ENCODE data around the gene OSBPL2. TPM values are rescaled to one million over a fixed set of nuclear protein-coding genes. Genes with fewer than 3 reads are reported as not detected.

Gene OSBPL2
- total and polyA plus RNA-seq, 2 donors (not counting 1 experiment from before 2014, with no cell fraction given) = 28.1 to 74.3 TPM

- H3K27me3 Mint-ChIP-seq = no peaks in the 10 kb centered on the region
- H3K4me3 Mint-ChIP-seq = no peak overlapping the region
- no peak for ATAC-seq (ENCODE audit: low read depth)
- Histone ChIP-seq H2AFZ (ENCODE audit: insufficient read depth, low read depth, low read length, poor library complexity, severe bottlenecking) (no peak overlapping the region), H3K4me1 (ENCODE audit: control insufficient read depth in 2 of 2, insufficient read depth in 2 of 2, low read length in 2 of 2) (no peaks in the 10 kb centered on the region), H3K4me3 (ENCODE audit: control extremely low read depth in 1 of 5, extremely low read depth in 1 of 5, insufficient read depth in 1 of 5, low read depth in 2 of 5, low read length in 4 of 5) (no peak overlapping the region), H3K4me2 (replicated peaks; ENCODE audit: low read depth, low read length, poor library complexity, severe bottlenecking) (no peak overlapping the region), H3K36me3 (replicated peaks in 1 of 2; ENCODE audit: control extremely low read depth in 1 of 2, control insufficient read depth in 1 of 2, extremely low read depth in 1 of 2, insufficient read depth in 2 of 2, low read length in 1 of 2) (peaks cover 0 to 16% of the 10 kb centered on the region in 2 experiments), H3K9me3 (ENCODE audit: control extremely low read depth in 1 of 3, control insufficient read depth in 2 of 3, insufficient read depth in 1 of 3, low read length in 2 of 3) (no peaks in the 10 kb centered on the region), H3K79me2 (ENCODE audit: control insufficient read depth, insufficient read depth, low read length) (no peaks in the 10 kb centered on the region), H4K20me1 (ENCODE audit: control insufficient read depth, insufficient read depth, low read length, poor library complexity, severe bottlenecking) (no peaks in the 10 kb centered on the region), H3K27me3 (replicated peaks in 1 of 4; ENCODE audit: control extremely low read depth in 1 of 4, control insufficient read depth in 3 of 4, insufficient read depth in 4 of 4, low read length in 3 of 4) (no peaks in the 10 kb centered on the region), H3K9ac (ENCODE audit: low read length) (no peak overlapping the region), H3K27ac (ENCODE audit: low read length in 2 of 2) (no peak overlapping the region)
- no peaks in the 10 kb centered on the region for H3K9me3 Mint-ChIP-seq (ENCODE audit: insufficient read depth)
- TF ChIP-seq EZH2 (IDR thresholded peaks at IDR 0.05; ENCODE audit: borderline replicate concordance, insufficient read depth, low read depth, low read length, poor library complexity, severe bottlenecking) = no peak
- TF ChIP-seq, protein P1, sequence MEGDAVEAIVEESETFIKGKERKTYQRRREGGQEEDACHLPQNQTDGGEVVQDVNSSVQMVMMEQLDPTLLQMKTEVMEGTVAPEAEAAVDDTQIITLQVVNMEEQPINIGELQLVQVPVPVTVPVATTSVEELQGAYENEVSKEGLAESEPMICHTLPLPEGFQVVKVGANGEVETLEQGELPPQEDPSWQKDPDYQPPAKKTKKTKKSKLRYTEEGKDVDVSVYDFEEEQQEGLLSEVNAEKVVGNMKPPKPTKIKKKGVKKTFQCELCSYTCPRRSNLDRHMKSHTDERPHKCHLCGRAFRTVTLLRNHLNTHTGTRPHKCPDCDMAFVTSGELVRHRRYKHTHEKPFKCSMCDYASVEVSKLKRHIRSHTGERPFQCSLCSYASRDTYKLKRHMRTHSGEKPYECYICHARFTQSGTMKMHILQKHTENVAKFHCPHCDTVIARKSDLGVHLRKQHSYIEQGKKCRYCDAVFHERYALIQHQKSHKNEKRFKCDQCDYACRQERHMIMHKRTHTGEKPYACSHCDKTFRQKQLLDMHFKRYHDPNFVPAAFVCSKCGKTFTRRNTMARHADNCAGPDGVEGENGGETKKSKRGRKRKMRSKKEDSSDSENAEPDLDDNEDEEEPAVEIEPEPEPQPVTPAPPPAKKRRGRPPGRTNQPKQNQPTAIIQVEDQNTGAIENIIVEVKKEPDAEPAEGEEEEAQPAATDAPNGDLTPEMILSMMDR (IDR thresholded peaks at IDR 0.05) = no peak
- no peak for DNase-seq
- H3K27ac Mint-ChIP-seq = peak overlapping the region; percentile 20
- CTCF ChIA-PET = interaction anchor here (1.1 kb wide), 1 partner anchor 63 kb away, joined by 3 read pairs; no protein-coding TSS in a partner anchor
- WGBS (ENCODE audit: insufficient coverage) = 94% methylated on average over 22 of the region's 29 CpGs
- no peaks in the 10 kb centered on the region for H3K4me1 Mint-ChIP-seq
- intact Hi-C loops (cut with micrococcal nuclease) = no loop called here
- POLR2A ChIA-PET = interaction anchor here (0.7 kb wide), 1 partner anchor 67 kb away, joined by 7 read pairs; the partner anchor contains the start of gene RPS21
Measured at GRCh38 chr20:62319346-62319909, 81.1 kb downstream of the OSBPL2 start.

GRCh38 chr20:62320581-62321354 is 82.4 kb downstream of the OSBPL2 start:
- no peaks in the 10 kb centered on the region for H3K79me2 ChIP-seq (ENCODE audit: control insufficient read depth, insufficient read depth, low read length)
- H3K36me3 ChIP-seq (replicated peaks in 1 of 2; ENCODE audit: control extremely low read depth in 1 of 2, control insufficient read depth in 1 of 2, extremely low read depth in 1 of 2, insufficient read depth in 2 of 2, low read length in 1 of 2) = peaks cover 0 to 19% of the 10 kb centered on the region in 2 experiments
- no peaks in the 10 kb centered on the region for H3K4me1 ChIP-seq (ENCODE audit: control insufficient read depth in 2 of 2, insufficient read depth in 2 of 2, low read length in 2 of 2)
- intact Hi-C loops (cut with micrococcal nuclease) = no loop called here
- no peaks in the 10 kb centered on the region for H3K27me3 ChIP-seq (replicated peaks in 1 of 4; ENCODE audit: control extremely low read depth in 1 of 4, control insufficient read depth in 3 of 4, insufficient read depth in 4 of 4, low read length in 3 of 4)
- TF ChIP-seq, protein P1 (IDR thresholded peaks at IDR 0.05) = no peak
- TF ChIP-seq EZH2 (IDR thresholded peaks at IDR 0.05; ENCODE audit: borderline replicate concordance, insufficient read depth, low read depth, low read length, poor library complexity, severe bottlenecking) = no peak
- ATAC-seq (ENCODE audit: low read depth) = peak; percentile 32
- Mint-ChIP-seq H3K9me3 (ENCODE audit: insufficient read depth) (no peaks in the 10 kb centered on the region), H3K27ac (no peak overlapping the region), H3K4me3 (no peak overlapping the region), H3K27me3 (no peaks in the 10 kb centered on the region), H3K4me1 (no peaks in the 10 kb centered on the region)
- DNase-seq = no peak
- no peak overlapping the region for H3K9ac ChIP-seq (ENCODE audit: low read length)
- no peak overlapping the region for H3K27ac ChIP-seq (ENCODE audit: low read length in 2 of 2)
- no peaks in the 10 kb centered on the region for H4K20me1 ChIP-seq (ENCODE audit: control insufficient read depth, insufficient read depth, low read length, poor library complexity, severe bottlenecking)
- H2AFZ ChIP-seq (ENCODE audit: insufficient read depth, low read depth, low read length, poor library complexity, severe bottlenecking) = no peak overlapping the region
- H3K4me2 ChIP-seq (replicated peaks; ENCODE audit: low read depth, low read length, poor library complexity, severe bottlenecking) = no peak overlapping the region
- ChIA-PET CTCF (no interaction called here), POLR2A (no interaction called here)
- no peaks in the 10 kb centered on the region for H3K9me3 ChIP-seq (ENCODE audit: control extremely low read depth in 1 of 3, control insufficient read depth in 2 of 3, insufficient read depth in 1 of 3, low read length in 2 of 3)
- no peak overlapping the region for H3K4me3 ChIP-seq (ENCODE audit: control extremely low read depth in 1 of 5, extremely low read depth in 1 of 5, insufficient read depth in 1 of 5, low read depth in 2 of 5, low read length in 4 of 5)
- 97% methylated on average over 18 of the region's 22 CpGs for WGBS (ENCODE audit: insufficient coverage)
